Lower lobe of right lung (tissue), 2 donors: Measurements from ENCODE around the gene FSTL4. TPM values are rescaled to one million over a fixed set of nuclear protein-coding genes. Genes with fewer than 3 reads are reported as not detected.

Experiments used
- ATAC-seq, 2 donors: fragments of 200-7000 bp; cut with Tn5 transposase; one replicate each; pipeline ENCODE4 v1.9.1; 2020 to 2022; ENCODE audit warnings: mild to moderate bottlenecking in 2 of 2, moderate library complexity in 2 of 2
- DNase-seq: peaks from one replicate; pipeline ENCODE4 v3.0.0-alpha.2; 2020
- H3K27ac ChIP-seq: fragments of 200-600 bp; one replicate; pipeline ENCODE4 v1.8.0; 2022
- H3K27me3 ChIP-seq: fragments of 200-600 bp; one replicate; pipeline ENCODE4 v1.8.0; 2022; ENCODE audit warnings: low read depth
- H3K36me3 ChIP-seq: fragments of 200-600 bp; one replicate; pipeline ENCODE4 v1.8.0; 2022; ENCODE audit warnings: mild to moderate bottlenecking
- H3K4me1 ChIP-seq: fragments of 200-600 bp; one replicate; pipeline ENCODE4 v1.8.0; 2022
- H3K4me3 ChIP-seq: fragments of 200-600 bp; one replicate; pipeline ENCODE4 v1.8.0; 2022; ENCODE audit warnings: mild to moderate bottlenecking
- H3K9me3 ChIP-seq: fragments of 200-600 bp; one replicate; pipeline ENCODE4 v1.8.0; 2022
- intact Hi-C: fragments of 100-400 bp; cut with DNase I; formaldehyde crosslinking; loops from one replicate; pipeline ENCODE4 v1.11.0; 2022
- microRNA-seq: library from miRNA; unstranded; fragments of <30 nt; microRNA quantifications from one replicate; pipeline ENCODE4 v1.2.0, GENCODE V29; 2020; ENCODE audit warnings: borderline number of aligned reads
- total RNA-seq: library from RNA; stranded (reverse); fragmentation: NEBNext Ultra II Directional; extraction: Animal tissue kit (Norgen Biotek cat#: 25700); gene quantifications from one replicate; pipeline ENCODE4 v1.2.1, GENCODE V29; 2021
- TF ChIP-seq, protein P1 (sequence below): fragments of 200-600 bp; IDR thresholded peaks from one replicate; pipeline ENCODE4 v1.8.0; 2022; ENCODE audit warnings: antibody characterized with exemption, mild to moderate bottlenecking
- donor health status: DM: no; HTN: yes; CAD: no; lungs with severe emphysema.

FSTL4 gene
- total RNA-seq, 1 donor from 2014 or later = 1.9 TPM

DNA sequence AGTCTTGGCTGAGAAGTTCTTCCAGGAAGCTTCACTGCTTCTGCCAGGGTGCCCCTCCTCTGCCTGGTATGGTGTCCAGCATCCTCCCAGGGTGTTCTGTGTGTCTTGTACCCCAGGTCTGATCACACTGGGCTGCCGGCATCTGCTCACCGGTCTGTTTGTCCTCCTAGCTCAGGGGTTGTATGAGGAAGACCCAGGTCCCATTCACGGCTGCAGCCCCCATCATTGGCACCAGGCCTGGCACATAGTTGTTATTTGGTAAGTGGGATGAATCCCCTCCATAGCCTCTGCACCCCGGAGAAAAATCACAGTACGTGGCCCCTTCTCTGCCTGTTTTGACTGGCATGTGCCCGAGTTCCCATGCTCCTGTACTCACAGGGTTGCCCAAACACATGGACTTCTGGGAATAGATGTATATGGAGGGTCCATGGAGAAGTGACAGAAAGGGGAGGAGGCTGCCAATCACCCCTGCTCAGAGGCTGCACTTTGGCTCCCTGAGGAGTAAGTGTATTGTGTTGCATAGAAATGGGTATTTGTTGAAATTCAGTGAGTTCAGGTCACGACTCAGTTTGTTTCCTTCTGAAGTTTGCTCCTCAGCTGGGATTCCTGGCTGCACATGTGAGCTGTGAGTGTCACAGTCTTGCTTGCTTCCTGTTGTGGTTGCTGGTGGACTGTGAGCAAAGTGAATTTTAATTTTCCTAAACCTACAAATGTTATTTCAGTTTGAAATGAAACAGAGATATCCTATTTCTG is 464.4 kb downstream of the FSTL4 start:
- TF ChIP-seq, protein P1, sequence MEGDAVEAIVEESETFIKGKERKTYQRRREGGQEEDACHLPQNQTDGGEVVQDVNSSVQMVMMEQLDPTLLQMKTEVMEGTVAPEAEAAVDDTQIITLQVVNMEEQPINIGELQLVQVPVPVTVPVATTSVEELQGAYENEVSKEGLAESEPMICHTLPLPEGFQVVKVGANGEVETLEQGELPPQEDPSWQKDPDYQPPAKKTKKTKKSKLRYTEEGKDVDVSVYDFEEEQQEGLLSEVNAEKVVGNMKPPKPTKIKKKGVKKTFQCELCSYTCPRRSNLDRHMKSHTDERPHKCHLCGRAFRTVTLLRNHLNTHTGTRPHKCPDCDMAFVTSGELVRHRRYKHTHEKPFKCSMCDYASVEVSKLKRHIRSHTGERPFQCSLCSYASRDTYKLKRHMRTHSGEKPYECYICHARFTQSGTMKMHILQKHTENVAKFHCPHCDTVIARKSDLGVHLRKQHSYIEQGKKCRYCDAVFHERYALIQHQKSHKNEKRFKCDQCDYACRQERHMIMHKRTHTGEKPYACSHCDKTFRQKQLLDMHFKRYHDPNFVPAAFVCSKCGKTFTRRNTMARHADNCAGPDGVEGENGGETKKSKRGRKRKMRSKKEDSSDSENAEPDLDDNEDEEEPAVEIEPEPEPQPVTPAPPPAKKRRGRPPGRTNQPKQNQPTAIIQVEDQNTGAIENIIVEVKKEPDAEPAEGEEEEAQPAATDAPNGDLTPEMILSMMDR = no peak
- intact Hi-C loops = no loop called here
- DNase-seq = no peak
- Histone ChIP-seq H3K36me3 (no peaks in the 10 kb centered on the region), H3K4me1 (peaks cover 6% of the 10 kb centered on the region), H3K9me3 (no peaks in the 10 kb centered on the region), H3K27me3 (no peaks in the 10 kb centered on the region), H3K4me3 (no peak overlapping the region), H3K27ac (no peak overlapping the region)
- ATAC-seq = no peak

DNA sequence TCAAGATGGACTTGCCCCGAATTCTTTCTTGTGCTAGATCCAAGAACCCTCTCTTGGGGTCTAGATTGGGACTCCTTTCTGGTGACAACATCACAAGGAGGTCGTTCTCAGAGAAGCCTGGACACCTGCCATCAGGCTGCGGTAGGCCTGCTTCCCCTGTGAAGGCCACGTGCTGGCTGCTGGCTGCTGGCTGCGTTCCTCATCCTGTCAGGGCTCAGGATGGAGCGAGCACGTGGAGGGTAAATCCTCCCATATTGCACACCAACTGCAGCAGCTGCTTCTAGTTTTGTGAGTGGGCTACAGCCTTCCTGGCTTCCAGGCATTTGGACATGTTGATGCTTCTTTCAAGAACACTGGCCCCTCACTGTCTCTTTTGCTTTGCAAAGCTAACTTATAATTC is 464.9 kb downstream of the FSTL4 start:
- TF ChIP-seq, protein P1 = no peak
- DNase-seq (no peak), ATAC-seq (no peak)
- intact Hi-C loops = no loop called here
- no peak overlapping the region for H3K4me3 ChIP-seq
- H3K4me1 ChIP-seq = peaks cover 6% of the 10 kb centered on the region
- H3K27me3 ChIP-seq = no peaks in the 10 kb centered on the region
- H3K27ac ChIP-seq = no peak overlapping the region
- H3K9me3 ChIP-seq = no peaks in the 10 kb centered on the region
- H3K36me3 ChIP-seq = no peaks in the 10 kb centered on the region

Small RNAs within 50 kb of the gene (microRNA-seq; reads per million reads assigned to microRNA genes)
- gene MIR1289-2 = not detected
